Neural crest cell (in vitro differentiated cells): Measurements from ENCODE around the gene TTLL5. TPM values are rescaled to one million over a fixed set of nuclear protein-coding genes. Genes with fewer than 3 reads are reported as not detected.

Experiments used
- DNase-seq: peaks from one replicate; pipeline ENCODE4 v3.0.0; 2021; ENCODE audit warnings: low read depth, mixed read lengths, low spot score
- H3K27ac Mint-ChIP-seq: one replicate; pipeline ENCODE4 v1.8.0; 2021; ENCODE audit warnings: mild to moderate bottlenecking, mixed read lengths; ENCODE audit not compliant: unreplicated experiment
- H3K27me3 Mint-ChIP-seq: 2 replicates; pipeline ENCODE4 v1.8.0; 2021; ENCODE audit warnings: low read depth, mild to moderate bottlenecking, mixed read lengths
- H3K36me3 Mint-ChIP-seq: 2 replicates; pipeline ENCODE4 v1.8.0; 2021; ENCODE audit warnings: low read depth, mild to moderate bottlenecking, mixed read lengths
- H3K4me1 Mint-ChIP-seq: 2 replicates; pipeline ENCODE4 v1.8.0; 2021; ENCODE audit warnings: mixed read lengths
- H3K4me3 Mint-ChIP-seq: one replicate; pipeline ENCODE4 v1.8.0; 2021; ENCODE audit warnings: mild to moderate bottlenecking, mixed read lengths
- H3K9me3 Mint-ChIP-seq: 2 replicates; pipeline ENCODE4 v1.8.0; 2021; ENCODE audit warnings: mixed read lengths
- total RNA-seq: library from RNA; stranded (reverse); gene quantifications from 2 replicates; pipeline ENCODE4 v1.2.1, GENCODE V29; 2021
- TF ChIP-seq, protein P1 (sequence below): fragments of 200-600 bp; sonication (generic); conservative IDR thresholded peaks from 2 replicates; pipeline ENCODE4 v1.5.0; 2021; ENCODE audit warnings: antibody characterized with exemption, mild to moderate bottlenecking

TTLL5 gene
- total RNA-seq, 1 donor from 2014 or later, result 55.7 TPM

DNA sequence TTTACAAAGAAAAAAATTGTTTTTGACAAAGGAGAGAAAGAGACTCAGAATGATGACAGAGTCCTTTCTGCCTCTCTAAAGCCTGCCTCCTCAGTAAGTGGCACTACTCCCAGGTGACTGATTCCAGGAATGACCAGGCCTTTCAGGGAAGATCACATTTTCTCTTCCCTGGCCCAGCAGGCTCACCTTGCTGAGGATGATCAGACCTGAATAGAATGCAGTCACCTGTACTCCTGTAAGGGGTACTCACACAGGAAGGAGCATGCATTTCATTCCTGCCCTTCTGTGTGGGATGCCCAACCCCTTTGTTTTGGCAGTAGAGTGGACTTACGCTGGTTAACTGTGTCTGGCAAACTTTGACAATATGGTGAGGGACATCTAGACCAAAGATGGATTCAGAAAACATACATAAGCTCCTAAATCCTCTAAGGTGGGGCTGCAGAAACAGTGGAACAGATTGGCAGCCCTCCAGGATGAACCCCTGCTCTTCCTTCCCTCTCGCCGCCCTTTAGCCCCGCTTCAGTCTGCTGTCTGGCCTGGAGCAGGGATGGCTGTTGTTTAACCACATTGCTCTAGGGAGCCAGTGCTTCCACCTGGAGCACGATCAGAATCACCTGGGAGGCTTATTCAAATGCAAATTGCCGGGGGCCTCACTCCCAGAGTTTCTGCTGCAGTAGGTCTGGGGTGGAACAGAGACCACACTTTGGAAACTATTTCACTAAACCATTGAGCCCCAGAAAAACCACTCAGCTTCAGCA lies 30.2 kb upstream of the TTLL5 start:
- Mint-ChIP-seq H3K36me3 (no peaks in the 10 kb centered on the region), H3K27ac (no peak overlapping the region), H3K4me3 (no peak overlapping the region), H3K27me3 (no peaks in the 10 kb centered on the region), H3K9me3 (peaks cover 2% of the 10 kb centered on the region), H3K4me1 (peaks cover 16% of the 10 kb centered on the region)
- no peak for DNase-seq
- TF ChIP-seq, protein P1, sequence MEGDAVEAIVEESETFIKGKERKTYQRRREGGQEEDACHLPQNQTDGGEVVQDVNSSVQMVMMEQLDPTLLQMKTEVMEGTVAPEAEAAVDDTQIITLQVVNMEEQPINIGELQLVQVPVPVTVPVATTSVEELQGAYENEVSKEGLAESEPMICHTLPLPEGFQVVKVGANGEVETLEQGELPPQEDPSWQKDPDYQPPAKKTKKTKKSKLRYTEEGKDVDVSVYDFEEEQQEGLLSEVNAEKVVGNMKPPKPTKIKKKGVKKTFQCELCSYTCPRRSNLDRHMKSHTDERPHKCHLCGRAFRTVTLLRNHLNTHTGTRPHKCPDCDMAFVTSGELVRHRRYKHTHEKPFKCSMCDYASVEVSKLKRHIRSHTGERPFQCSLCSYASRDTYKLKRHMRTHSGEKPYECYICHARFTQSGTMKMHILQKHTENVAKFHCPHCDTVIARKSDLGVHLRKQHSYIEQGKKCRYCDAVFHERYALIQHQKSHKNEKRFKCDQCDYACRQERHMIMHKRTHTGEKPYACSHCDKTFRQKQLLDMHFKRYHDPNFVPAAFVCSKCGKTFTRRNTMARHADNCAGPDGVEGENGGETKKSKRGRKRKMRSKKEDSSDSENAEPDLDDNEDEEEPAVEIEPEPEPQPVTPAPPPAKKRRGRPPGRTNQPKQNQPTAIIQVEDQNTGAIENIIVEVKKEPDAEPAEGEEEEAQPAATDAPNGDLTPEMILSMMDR, result no peak

DNA sequence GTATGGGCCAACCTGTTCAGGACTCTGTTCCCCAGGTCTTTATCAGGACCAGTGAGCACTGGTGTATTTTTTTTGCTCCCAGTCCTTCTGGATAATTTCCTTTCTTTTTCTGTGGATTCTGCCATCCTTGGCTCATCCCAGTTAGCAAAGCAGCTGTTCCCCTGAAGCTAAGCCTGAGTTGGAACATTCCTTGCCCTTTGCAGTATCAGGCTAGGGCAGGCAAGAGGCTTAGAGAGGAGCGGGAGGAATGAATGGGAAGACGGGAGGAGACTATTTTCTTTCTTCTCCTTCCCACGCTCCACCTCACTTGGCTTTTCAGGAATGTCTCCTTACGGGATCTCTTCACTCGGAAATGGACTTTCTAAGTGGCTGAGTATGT lies 29.6 kb upstream of the TTLL5 start:
- Mint-ChIP-seq H3K9me3 (peaks cover 2% of the 10 kb centered on the region), H3K27me3 (no peaks in the 10 kb centered on the region), H3K4me1 (peaks cover 21% of the 10 kb centered on the region), H3K36me3 (no peaks in the 10 kb centered on the region), H3K27ac (no peak overlapping the region), H3K4me3 (no peak overlapping the region)
- TF ChIP-seq, protein P1, result no peak
- no peak for DNase-seq

DNA sequence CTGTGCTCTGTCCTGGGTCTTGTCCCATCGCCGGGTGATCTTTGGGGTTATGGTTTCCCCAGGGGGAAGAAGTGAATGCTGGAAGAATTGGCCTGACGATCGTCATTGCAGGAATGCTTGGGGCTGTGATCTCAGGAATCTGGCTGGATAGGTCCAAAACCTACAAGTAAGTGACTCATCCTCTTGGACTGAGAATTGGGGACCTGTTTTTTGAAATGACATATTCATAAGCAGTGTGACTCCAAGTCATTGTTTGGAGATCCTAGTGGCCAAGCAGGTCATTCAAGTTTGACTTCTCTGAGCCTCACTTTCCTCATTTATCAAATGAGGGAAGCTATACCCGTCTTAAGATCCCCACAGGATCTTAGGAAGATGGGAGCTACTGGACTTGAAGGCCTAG lies 26.2 kb upstream of the TTLL5 start:
- Mint-ChIP-seq H3K4me1 (peaks cover 26% of the 10 kb centered on the region), H3K27ac (peak overlapping the region; percentile 83), H3K27me3 (no peaks in the 10 kb centered on the region), H3K9me3 (peaks cover 2% of the 10 kb centered on the region), H3K4me3 (no peak overlapping the region), H3K36me3 (no peaks in the 10 kb centered on the region)
- DNase-seq, result no peak
- TF ChIP-seq, protein P1, result no peak

DNA sequence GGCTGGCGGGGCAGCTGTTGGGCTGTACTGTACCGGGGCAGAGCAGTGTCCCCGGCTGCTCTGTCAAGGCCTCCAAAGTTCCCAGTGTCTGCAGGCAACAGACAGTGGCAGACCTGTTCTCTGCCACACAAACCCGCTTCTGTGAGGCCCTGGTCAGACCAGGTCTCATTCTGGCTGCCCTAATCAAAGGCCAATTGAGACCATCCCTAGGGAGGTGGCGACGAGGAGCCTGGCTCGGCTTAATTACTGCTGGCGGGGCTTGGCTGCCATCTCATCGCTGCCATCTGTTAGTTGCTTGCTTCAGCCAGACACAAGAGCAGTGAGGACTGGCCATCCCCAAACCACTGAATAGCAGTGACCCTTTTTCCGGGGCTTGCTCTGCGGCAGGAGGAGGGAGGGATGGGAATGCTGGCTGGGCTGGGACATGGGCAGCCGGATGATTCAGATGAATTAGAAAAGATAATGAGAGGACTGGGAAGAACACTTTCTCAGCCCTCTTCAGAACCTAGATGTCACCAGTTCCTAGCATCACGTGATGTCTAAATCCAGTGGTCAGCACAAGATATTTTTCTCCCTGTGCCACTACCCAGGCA lies 24.9 kb upstream of the TTLL5 start:
- Mint-ChIP-seq H3K27me3 (no peaks in the 10 kb centered on the region), H3K4me1 (peaks cover 26% of the 10 kb centered on the region), H3K9me3 (peaks cover 2% of the 10 kb centered on the region), H3K36me3 (no peaks in the 10 kb centered on the region), H3K27ac (peak overlapping the region; percentile 74), H3K4me3 (no peak overlapping the region)
- TF ChIP-seq, protein P1, result no peak
- DNase-seq, result no peak

DNA sequence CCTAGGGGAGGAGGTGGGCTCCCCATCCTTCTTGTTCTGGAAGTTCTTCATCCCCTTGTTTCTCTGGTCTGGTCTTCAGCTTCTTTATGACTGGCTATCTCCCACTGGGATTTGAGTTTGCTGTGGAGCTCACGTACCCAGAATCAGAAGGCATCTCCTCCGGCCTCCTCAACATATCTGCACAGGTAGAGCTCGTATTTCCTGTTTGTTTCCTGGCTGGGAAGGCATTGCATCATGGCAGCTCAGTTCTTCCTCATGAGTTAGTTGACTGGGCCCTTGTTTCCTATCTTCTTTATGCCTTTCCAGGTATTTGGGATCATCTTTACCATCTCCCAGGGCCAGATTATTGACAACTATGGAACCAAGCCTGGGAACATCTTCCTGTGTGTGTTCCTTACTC lies 20.2 kb upstream of the TTLL5 start:
- H3K9me3 Mint-ChIP-seq, result no peaks in the 10 kb centered on the region
- TF ChIP-seq, protein P1, result no peak
- no peak for DNase-seq
- no peaks in the 10 kb centered on the region for H3K36me3 Mint-ChIP-seq
- no peaks in the 10 kb centered on the region for H3K27me3 Mint-ChIP-seq
- peaks cover 10% of the 10 kb centered on the region for H3K4me1 Mint-ChIP-seq
- no peak overlapping the region for H3K27ac Mint-ChIP-seq
- H3K4me3 Mint-ChIP-seq, result no peak overlapping the region
